Measurements from ENCODE around the gene PIK3R2.

DNA sequence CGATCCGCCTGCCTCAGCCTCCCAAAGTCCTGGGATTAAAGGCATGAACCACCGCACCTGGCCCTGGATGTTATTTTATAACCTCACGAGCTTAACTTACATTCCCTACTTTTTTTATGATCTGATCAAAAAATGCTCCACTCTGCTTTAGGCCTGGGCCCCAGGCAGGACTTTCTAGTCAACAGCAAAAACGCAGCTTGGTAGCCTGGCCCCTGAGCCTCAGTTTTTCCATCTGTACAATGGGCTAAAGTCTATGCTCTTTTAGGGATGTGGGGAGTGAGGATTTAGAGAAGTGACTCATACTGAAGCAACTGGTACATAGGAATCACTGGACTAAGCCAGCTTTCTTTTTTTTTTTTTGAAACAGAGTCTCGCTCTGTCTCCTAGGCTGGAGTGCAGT, 11.9 kb upstream of the PIK3R2 start:
- TF ChIP-seq, protein P1, sequence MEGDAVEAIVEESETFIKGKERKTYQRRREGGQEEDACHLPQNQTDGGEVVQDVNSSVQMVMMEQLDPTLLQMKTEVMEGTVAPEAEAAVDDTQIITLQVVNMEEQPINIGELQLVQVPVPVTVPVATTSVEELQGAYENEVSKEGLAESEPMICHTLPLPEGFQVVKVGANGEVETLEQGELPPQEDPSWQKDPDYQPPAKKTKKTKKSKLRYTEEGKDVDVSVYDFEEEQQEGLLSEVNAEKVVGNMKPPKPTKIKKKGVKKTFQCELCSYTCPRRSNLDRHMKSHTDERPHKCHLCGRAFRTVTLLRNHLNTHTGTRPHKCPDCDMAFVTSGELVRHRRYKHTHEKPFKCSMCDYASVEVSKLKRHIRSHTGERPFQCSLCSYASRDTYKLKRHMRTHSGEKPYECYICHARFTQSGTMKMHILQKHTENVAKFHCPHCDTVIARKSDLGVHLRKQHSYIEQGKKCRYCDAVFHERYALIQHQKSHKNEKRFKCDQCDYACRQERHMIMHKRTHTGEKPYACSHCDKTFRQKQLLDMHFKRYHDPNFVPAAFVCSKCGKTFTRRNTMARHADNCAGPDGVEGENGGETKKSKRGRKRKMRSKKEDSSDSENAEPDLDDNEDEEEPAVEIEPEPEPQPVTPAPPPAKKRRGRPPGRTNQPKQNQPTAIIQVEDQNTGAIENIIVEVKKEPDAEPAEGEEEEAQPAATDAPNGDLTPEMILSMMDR (IDR thresholded peaks at IDR 0.05) = no peak
- TF ChIP-seq POLR2A (IDR thresholded peaks at IDR 0.05) (no peak), POLR2AphosphoS5 (IDR thresholded peaks at IDR 0.05) (no peak), EP300 (IDR thresholded peaks at IDR 0.05) (no peak)

All from sigmoid colon (tissue), 4 donors.